ENCODE measurements around the gene PODXL.
"Not testable (repeated sequence)": the region's sequence is repeated elsewhere in the genome, so short reads cannot be mapped to it uniquely, and the experiment has no call there.

PODXL gene

GRCh38 chr7:131522325-131522930 is 34.0 kb downstream of the PODXL start:
- intact Hi-C loops (cut with DNase I): no loop called here
- DNase-seq: no peak

- intact Hi-C loops (cut with DNase I): no loop called here
- no peak for DNase-seq
These were observed 34.7 kb downstream of the PODXL start for GRCh38 chr7:131521651-131522163.

GRCh38 chr7:131518626-131519025 is 37.8 kb downstream of the PODXL start:
- intact Hi-C loops (cut with DNase I): no loop called here
- peak in 1 of 42 donors; percentile 4 for DNase-seq

- intact Hi-C loops (cut with DNase I): no loop called here
- DNase-seq: peak in 3 of 42 donors; percentile 4 to 22 (median 8)
These were observed 39.1 kb downstream of the PODXL start for GRCh38 chr7:131517218-131517923.

- peak in 2 of 42 donors; percentile 1 to 10 for DNase-seq
- intact Hi-C loops (cut with DNase I): not testable (repeated sequence)
These were observed 41.0 kb downstream of the PODXL start for GRCh38 chr7:131515471-131515870.

- DNase-seq: peak; percentile 61 to 93 (median 84)
- intact Hi-C loops (cut with DNase I): no loop called here
These were observed 43.0 kb downstream of the PODXL start for GRCh38 chr7:131513245-131514061.

GRCh38 chr7:131511774-131512535 is 44.5 kb downstream of the PODXL start:
- intact Hi-C loops (cut with DNase I): no loop called here
- DNase-seq: peak in 2 of 42 donors; percentile 13 to 29

- peak in 1 of 42 donors; percentile 39 for DNase-seq
- intact Hi-C loops (cut with DNase I): no loop called here
These were observed 45.4 kb downstream of the PODXL start for GRCh38 chr7:131511071-131511470.

GRCh38 chr7:131509781-131510180 is 46.6 kb downstream of the PODXL start:
- intact Hi-C loops (cut with DNase I): no loop called here
- peak in 1 of 42 donors; percentile 29 for DNase-seq

- peak in 1 of 42 donors; percentile 32 for DNase-seq
- intact Hi-C loops (cut with DNase I): no loop called here
These were observed 47.5 kb downstream of the PODXL start for GRCh38 chr7:131508754-131509486.

GRCh38 chr7:131507592-131508331 is 48.7 kb downstream of the PODXL start:
- DNase-seq: peak; percentile 84 to 95 (median 91)
- intact Hi-C loops (cut with DNase I): loop anchor here (2.0 kb wide), 1 partner anchor 147 kb away; no protein-coding TSS in a partner anchor

GRCh38 chr7:131506597-131506996 is 49.8 kb downstream of the PODXL start:
- DNase-seq: peak in 1 of 42 donors; percentile 41
- intact Hi-C loops (cut with DNase I): loop anchor here (2.0 kb wide), 1 partner anchor 148 kb away; no protein-coding TSS in a partner anchor

GRCh38 chr7:131505636-131506557 is 50.5 kb downstream of the PODXL start:
- intact Hi-C loops (cut with DNase I): loop anchor here (2.0 kb wide), 1 partner anchor 149 kb away; no protein-coding TSS in a partner anchor
- DNase-seq: no peak

GRCh38 chr7:131505037-131505620 is 51.3 kb downstream of the PODXL start:
- intact Hi-C loops (cut with DNase I); DNase-seq: not testable (repeated sequence)

- intact Hi-C loops (cut with DNase I): no loop called here
These were observed 52.1 kb downstream of the PODXL start for GRCh38 chr7:131504157-131504899.

More at GRCh38 chr7:131504157-131504899, 52.1 kb downstream of the PODXL start:
- no peak for DNase-seq
